ENCODE data around the gene ASS1.

GRCh38 chr9:130414910-130415746 is 29.6 kb upstream of the ASS1 start:
- no peak for TF ChIP-seq CTCF (IDR thresholded peaks at IDR 0.05)
- TF ChIP-seq POLR2A (IDR thresholded peaks at IDR 0.05), result no peak
- TF ChIP-seq EP300 (IDR thresholded peaks at IDR 0.05), result no peak
